AG09319 (cell line): ENCODE results near the gene MROH2A.

Source experiments
- DNase-seq: peaks from one replicate; pipeline ENCODE4 v3.0.0-alpha.2; 2010; ENCODE audit warnings: low read depth; ENCODE audit errors: extremely low read depth
- TF ChIP-seq, protein P1 (sequence below): IDR thresholded peaks from 2 replicates; pipeline ENCODE4 v1.5.1; 2011; ENCODE audit warnings: low read depth, mild to moderate bottlenecking, inconsistent platforms, low read length, moderate library complexity

The MROH2A gene

DNA sequence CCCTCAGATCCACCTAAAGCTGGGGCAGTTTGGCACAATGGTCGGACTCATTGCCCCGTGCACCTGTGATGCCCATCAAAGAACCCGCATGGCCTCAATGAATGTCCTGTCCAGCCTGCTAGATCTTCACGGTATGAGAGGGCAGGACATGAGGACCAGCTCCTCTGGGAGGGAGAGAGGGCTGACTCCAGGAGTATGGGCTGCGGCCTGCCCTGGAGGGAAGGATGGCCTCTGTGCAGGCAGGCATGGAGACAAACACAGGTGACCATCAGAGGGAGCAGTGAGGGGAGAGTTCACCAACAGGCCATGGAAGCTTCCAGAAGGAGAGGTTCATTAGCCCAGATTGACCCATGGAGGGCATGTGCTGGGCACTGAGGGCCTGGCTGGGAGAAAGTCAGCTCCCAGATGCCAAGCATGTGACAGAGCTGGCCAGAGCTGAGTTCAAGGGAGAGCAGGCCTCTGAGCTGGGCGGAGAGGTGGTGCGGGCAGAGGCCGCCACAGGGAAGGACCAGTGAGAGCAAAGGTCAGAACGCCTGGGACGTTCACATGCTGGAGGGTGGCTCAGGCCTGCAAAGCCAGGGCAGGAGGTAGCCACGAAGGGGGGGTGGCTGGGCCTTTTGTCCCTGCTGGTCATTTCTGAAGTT, 40.0 kb downstream of the MROH2A start:
- no peak for DNase-seq
- TF ChIP-seq, protein P1, sequence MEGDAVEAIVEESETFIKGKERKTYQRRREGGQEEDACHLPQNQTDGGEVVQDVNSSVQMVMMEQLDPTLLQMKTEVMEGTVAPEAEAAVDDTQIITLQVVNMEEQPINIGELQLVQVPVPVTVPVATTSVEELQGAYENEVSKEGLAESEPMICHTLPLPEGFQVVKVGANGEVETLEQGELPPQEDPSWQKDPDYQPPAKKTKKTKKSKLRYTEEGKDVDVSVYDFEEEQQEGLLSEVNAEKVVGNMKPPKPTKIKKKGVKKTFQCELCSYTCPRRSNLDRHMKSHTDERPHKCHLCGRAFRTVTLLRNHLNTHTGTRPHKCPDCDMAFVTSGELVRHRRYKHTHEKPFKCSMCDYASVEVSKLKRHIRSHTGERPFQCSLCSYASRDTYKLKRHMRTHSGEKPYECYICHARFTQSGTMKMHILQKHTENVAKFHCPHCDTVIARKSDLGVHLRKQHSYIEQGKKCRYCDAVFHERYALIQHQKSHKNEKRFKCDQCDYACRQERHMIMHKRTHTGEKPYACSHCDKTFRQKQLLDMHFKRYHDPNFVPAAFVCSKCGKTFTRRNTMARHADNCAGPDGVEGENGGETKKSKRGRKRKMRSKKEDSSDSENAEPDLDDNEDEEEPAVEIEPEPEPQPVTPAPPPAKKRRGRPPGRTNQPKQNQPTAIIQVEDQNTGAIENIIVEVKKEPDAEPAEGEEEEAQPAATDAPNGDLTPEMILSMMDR, result no peak

DNA sequence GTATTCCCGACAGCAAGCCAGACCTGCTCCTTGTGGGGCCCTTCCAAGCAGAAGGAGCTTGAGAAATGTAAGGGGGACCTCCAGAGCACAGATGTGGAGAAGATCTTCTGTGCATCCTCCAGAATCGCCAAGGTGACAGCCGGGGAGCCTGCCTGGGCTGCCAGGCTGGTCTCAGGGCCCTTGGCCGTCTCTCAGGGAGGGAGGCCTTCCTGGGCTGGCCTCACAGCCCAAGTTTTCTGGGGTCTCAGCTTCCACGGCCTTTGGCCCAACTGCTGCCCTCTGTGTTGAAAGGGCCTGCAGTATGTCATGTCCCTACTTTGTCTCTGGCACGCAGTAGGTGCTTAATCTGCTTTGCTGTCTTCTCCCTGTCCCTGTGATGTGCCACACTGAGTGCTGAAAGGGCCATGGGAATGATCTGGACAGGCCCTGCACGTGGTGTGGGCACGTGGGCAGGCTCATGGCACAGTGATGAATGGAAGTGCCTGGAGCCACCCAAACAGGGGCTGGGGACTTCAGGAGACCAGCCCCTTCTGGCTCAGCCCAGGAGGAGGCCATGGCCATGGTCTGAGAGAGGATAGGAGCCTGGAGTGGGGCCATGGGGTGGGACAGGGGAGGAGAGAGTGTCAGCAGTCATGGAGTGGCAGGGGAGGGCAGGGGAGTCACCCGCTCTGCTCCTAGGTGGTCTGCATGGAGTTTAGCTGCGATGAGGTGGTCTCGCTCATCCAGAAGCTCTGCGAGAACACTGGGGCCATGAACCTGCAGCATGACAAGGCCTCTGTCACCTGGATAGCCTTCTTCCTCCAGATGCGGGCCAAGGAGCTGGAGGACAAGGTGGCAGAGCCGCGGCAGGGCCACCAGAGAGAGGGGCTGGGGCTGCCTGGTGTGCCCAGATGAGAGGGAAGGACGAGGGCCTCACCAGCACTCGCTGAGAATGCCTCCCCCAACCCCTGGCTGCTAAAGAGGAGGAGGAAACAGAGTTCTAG, 40.8 kb downstream of the MROH2A start:
- TF ChIP-seq, protein P1, result no peak
- DNase-seq, result no peak

DNA sequence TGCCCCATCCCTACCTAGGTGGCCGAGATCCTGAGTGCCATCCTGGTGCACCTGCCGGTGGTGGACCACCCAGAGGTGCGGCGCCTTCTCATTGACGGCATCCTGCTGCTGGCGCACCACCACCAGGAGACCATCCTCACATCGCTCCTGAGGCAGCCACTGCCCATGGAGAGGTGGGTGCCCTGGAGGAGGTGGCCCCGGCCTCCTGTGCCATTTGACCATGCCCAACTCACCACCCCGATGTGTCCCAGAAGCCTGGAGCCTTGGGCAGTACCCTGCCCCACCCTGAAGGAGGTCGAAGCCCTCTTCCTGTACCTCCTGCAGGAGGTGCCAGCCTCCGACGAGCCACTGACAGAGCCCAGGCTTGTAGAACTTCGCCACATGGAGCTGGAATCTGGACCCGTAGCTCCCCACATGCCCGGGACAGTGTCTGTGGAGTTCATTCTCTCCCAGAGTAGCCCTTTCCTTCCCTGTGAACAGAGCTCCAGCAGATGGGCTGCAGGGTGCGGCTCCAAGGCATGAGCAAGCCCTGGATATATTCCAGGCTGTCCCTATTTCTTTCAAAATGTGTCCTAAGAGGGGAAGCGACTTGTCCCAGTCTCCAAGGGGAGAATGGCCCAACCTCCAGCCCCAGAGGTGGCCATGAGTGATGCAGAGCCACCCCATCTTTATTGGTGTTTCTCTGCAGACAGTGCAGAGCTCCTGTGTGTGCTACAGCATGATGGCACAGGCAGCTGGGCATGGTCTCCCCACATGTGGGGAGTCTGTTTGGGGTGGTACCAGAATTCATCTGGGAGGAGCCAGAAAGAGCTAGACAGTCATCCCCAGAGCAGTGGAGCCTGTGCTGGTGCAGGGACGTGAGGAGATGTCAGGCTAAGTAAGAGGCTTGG, 42.0 kb downstream of the MROH2A start:
- TF ChIP-seq, protein P1, result no peak
- DNase-seq, result no peak

DNA sequence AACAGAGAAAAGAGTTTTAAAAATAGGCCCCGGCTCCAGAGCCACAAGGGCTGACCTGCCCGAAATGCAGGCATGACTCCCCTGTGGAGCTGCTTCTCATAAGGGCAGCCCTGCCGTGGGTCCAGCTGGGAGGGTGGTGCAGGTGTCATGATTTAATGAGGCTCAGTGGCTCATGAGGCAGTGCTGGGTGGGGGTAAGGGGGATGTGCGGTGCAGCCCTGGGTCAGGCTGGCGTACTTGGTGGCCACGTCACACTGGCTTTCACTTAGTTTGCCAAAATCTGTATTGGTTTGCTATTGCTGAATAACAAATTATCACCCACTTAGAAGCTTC, 42.6 kb downstream of the MROH2A start:
- TF ChIP-seq, protein P1, result no peak
- no peak for DNase-seq

DNA sequence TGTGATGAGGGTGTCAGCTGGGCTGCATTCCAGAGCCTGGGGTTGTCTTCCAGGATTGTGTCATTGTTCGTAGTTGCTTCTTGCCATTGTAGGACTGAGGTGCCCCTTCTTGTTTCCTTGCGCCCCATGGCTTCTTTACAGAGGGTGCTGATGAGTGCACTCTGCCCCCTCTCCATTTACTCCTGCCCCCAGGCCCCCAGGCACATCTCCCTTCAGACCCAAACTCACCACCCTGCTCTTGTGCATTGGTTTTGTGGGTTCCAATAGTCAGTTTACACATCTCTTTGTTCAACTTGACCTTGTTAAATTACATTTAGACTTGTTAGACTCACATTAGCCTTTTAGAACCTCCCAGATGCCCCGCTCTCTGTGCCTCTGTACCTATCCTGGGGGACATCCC, 43.1 kb downstream of the MROH2A start:
- DNase-seq, result no peak
- TF ChIP-seq, protein P1, result no peak

DNA sequence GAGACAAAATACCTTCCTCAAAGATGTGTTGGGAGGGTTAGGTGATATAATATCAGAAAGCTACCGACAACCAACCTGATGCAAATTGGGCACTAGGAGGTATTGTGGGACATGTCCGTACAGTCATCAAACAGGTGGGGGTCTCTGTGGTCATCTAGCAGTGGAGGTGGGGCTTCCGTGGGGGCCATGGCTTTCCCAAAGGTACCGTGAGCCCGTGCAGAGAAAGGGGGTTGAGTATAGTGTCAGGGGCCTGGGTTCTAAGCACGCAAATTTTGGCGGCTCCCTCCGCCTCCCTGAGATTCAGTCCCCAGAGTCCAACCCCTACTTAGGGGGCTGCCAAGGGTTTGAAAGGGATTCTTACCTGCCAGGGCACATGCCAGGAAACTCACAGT, 43.6 kb downstream of the MROH2A start:
- DNase-seq, result no peak
- TF ChIP-seq, protein P1, result no peak
